HuH-7 (cell line): ENCODE results near the gene MAP3K5.

Experiments used
- DNase-seq: peaks from one replicate; pipeline ENCODE4 v3.0.0; 2011; ENCODE audit warnings: low spot score

The MAP3K5 gene

GRCh38 chr6:136646377-136646776 lies 145.9 kb downstream of the MAP3K5 start:
- no peak for DNase-seq

- no peak for DNase-seq
Observed at GRCh38 chr6:136644597-136644952, 147.7 kb downstream of the MAP3K5 start.

DNA sequence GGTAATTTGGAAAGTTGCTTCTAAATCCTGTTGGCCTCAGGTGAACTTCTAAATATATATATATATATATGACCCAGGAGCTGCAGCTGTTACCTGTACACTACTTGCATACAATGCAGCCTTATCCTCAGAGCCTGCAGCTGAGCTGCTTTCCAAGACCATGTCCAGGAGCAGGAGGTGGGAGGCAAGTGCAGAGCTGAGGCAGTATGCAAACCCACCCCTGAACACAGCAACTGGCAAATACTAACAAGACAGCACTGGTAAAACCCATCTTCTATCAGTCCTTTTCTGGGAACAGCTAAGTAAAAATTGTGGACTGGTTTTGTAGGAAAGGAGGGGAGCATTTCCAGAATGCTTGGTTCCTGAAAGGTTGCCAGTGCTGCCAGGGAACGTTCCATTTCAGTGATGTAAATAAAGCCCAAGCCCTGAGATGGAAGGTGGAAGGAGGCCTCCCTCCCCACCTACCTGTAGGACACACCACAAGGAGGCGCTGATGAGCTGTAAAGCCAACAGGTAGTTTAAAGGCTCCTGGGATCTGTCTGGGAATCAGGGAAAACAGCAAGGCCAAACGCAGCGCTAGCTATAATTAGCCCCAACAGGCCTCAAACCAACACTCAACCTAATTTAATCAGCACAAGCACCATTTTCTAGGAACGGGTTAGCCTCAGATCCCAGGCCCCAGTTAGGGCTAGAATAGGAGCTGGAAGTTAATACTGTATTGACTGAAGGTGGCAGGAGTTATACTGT lies 148.3 kb downstream of the MAP3K5 start:
- DNase-seq = peak; percentile 77

GRCh38 chr6:136641873-136642465 lies 150.3 kb downstream of the MAP3K5 start:
- DNase-seq = no peak

DNA sequence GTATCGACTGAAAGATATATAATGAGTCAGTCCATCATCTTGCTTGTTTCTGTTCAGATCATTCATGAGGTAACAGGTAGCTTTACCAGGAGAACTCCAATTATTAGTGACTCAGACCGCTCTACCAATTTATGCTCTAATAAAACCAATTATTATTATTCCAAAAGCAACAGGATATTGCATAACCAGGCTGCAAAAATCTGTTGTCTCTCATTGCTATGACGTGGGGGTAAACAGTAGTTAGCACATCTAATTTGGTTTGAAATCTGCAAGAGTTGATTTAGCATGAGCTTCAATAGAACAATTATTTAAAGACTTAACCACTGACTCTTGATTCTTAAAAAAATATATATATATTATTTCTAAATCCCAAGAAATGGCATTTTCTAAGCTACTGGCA lies 151.1 kb downstream of the MAP3K5 start:
- no peak for DNase-seq

- DNase-seq = no peak
Observed at GRCh38 chr6:136640132-136640915, 152.0 kb downstream of the MAP3K5 start.

DNA sequence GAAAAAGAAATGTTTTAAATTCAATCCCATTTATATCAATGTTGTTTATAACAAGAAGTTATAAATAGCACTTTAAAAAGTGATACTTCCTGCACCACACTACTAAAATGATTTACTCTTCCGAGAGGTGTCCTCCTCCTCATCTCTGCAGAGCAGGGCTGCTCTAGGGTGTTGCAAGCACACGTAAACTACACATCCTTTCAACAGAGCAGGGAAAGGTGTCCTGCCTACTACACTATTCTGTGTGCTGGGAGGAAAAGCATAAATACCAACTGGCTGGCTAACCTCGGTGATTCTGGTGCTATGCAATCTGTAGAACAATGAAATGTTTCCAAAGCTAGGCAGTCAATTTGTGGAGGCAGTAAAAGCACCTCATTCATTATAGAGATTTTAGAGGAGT lies 152.6 kb downstream of the MAP3K5 start:
- no peak for DNase-seq

DNA sequence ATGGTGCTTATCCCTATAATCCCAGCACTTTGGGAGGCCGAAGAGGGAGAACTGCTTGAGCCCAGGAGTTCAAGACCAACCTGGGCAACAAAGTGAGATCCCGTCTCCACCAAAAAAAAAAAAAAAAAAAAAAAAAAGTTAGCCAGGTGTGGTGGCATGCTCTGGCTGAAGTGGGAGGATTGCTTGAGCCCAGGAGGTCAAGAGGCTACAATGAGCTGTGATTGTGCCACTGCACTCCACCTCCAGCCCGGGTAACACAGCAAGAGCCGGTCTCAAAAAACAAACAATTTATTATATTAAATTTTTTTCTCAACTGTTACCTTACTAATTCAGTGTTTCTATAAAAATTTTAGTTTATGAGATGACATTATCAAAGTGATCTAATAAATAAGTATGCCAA lies 156.7 kb downstream of the MAP3K5 start:
- DNase-seq = no peak

GRCh38 chr6:136633355-136633754 lies 158.9 kb downstream of the MAP3K5 start:
- no peak for DNase-seq

- no peak for DNase-seq
Observed at GRCh38 chr6:136628996-136629395, 163.3 kb downstream of the MAP3K5 start.

DNA sequence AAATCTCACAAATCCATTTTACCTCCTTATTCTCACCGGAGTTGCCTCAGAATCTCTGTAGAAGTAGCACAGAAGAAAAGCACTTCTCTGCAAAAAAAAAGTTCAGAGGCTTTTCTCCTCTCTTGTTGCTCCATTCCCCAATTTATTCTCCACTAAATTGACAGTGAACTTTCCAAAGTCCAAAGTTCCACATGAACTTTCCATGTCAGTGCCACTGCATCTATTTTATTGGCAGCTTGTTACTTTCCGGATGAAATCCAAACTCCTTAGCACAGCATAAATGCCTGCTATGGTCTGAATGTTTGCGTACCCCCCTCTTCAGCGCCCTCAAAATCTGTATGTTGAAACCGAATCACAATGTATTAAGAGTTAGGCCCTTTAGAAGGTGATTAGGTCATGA lies 165.1 kb downstream of the MAP3K5 start:
- no peak for DNase-seq

DNA sequence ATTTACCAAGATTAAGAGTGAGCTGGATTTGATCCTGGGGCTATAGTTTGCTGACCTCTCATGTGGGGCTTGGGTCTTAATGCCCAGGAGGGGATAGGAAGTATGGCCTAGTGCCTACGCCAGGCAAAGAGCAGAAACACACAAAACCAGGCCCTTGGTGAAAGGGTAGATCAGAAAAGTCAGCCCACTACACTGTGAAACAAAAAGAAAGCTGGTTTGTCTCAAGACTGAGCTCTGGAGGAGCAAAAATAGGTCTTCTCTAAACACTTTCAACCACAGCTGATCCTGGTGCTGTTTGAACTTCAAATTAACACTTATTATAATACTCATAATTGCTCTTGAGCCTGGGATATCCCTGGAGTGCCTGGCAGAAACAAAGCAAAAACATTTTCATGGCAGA lies 167.0 kb downstream of the MAP3K5 start:
- DNase-seq = no peak

GRCh38 chr6:136624347-136624746 lies 167.9 kb downstream of the MAP3K5 start:
- DNase-seq = no peak

DNA sequence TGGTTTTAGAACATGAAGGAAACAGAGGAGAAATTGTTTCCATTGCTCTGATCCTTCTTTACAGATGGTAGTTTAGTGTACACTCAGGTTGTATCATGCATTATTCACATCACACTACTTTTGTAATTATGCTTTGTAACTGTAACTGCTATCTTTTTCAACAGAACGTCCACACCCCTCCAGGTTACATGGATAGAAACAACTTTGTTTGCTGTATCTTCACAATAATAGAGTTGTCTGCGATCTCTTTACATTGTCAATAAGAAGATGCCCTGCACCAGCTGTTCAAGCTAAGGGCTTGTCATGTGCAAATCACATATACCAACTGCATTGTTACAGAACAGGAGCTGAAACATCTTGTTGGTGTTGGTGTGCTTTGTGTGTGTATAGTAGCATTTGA lies 174.2 kb downstream of the MAP3K5 start:
- DNase-seq = no peak

GRCh38 chr6:136616527-136616926 lies 175.8 kb downstream of the MAP3K5 start:
- DNase-seq = no peak

DNA sequence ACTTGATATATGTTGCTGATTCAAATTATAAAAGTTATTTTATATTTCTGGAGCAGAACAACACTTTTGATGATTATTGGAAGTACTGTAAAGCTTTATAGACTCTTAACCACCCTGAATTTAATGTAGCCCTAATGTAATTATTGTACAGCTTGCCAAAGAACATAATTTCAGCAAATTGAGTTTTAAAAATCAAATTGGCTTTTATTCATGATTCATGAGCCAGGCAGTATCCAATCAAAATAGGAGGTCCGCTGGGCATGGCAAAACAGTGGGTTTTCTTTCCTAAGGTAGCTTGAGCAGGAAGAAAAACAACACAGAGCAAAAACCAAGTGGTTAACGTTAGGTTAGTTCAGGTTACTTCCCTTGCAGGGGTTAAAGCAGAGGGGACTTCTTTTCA lies 177.3 kb downstream of the MAP3K5 start:
- DNase-seq = no peak

- no peak for DNase-seq
Observed at GRCh38 chr6:136614350-136614749, 177.9 kb downstream of the MAP3K5 start.

DNA sequence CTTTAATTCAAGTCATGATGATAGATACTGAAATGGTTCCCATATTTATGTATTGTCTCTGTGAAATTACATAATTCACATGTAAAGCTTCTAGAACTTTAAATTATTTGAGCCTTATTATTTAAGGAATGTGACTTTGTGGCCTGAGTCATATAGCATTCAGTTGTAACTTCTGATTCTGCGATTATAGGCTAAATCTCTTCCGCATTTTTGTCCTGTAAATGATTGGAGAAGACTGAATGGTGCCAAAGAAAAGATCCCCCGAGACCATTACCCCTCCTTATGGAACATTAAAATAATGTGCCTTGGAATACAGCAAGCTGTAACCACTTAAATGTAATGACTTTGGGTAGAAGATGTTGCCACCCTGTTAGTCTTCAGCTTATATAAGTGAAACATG lies 178.8 kb downstream of the MAP3K5 start:
- no peak for DNase-seq

GRCh38 chr6:136612666-136613389 lies 179.4 kb downstream of the MAP3K5 start:
- DNase-seq = no peak

GRCh38 chr6:136611746-136612145 lies 180.5 kb downstream of the MAP3K5 start:
- no peak for DNase-seq

- DNase-seq = no peak
Observed at GRCh38 chr6:136611133-136611532, 181.1 kb downstream of the MAP3K5 start.

DNA sequence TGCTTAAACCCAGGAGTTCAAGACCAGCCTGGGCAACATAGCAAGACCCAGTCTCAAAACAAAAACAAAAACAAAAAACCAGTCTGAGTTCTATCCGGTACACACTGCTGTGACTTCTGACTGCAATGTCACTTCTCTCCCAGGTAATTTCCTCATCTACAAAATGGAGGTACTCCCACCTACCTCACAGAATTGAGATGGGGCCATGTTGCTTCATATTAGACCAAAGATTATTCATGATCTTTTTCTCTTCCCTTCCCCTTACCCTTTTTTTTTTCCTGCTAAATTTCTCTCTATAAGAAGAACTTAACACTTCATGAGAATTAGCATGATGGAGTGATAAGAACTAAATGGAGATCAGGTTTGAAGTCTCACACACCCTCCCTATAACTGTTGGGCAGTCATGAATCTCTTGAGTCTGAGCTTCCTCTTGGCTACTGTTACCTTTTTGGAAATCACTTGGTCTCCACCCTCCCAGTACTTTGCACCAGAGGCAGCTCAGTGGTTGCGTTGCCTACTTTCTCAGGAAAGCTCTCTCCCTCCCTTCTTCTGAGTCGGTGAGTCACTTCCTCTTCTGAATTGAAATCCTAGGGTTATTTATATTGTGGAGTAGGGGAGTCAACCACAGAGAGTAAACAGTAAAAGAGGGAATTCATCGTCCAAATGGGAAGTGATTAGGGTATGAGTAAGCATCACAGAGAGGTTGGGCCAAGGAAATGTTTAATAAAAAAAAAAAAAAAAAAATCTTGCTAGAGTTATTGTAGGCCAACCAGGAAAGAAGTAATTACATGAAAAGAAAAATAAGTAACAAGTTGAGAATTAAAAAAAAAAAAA lies 182.2 kb downstream of the MAP3K5 start:
- DNase-seq = no peak
